GM23338 (cell line): Measurements from ENCODE around the gene CDKN1A. TPM values are rescaled to one million over a fixed set of nuclear protein-coding genes. Genes with fewer than 3 reads are reported as not detected.

Experiments used
- ATAC-seq: fragments of 200-7000 bp; cut with Tn5 transposase; 3 replicates; pipeline ENCODE4 v1.9.1; 2020
- DNase-seq: peaks from one replicate; pipeline ENCODE4 v3.0.0-alpha.2; 2015; ENCODE audit warnings: low spot score
- H2AFZ ChIP-seq: fragments of 200-600 bp; sonication (generic); 2 replicates; pipeline ENCODE4 v1.8.0; 2016; ENCODE audit warnings: antibody characterized with exemption, mild to moderate bottlenecking, moderate library complexity
- H3F3A ChIP-seq: fragments of 200-600 bp; sonication (generic); replicated peaks from 2 replicates; pipeline ENCODE4 v1.8.0; 2017; ENCODE audit warnings: antibody characterized with exemption, mixed run types, low read depth
- H3K27ac ChIP-seq: fragments of 200-600 bp; sonication (generic); 2 replicates; pipeline ENCODE4 v1.6.1; 2016; ENCODE audit warnings: low read depth
- H3K27me3 ChIP-seq: fragments of 200-600 bp; sonication (generic); 2 replicates; pipeline ENCODE4 v1.8.0; 2016; ENCODE audit warnings: mild to moderate bottlenecking, mixed run types, moderate library complexity; ENCODE audit not compliant: insufficient read depth
- H3K36me3 ChIP-seq: fragments of 200-600 bp; sonication (generic); 2 replicates; pipeline ENCODE4 v1.8.0; 2016; ENCODE audit warnings: mild to moderate bottlenecking; ENCODE audit not compliant: insufficient read depth
- H3K4me1 ChIP-seq: fragments of 200-600 bp; sonication (generic); 2 replicates; pipeline ENCODE4 v1.8.0; 2016; ENCODE audit warnings: mild to moderate bottlenecking, moderate library complexity; ENCODE audit not compliant: insufficient read depth
- H3K4me2 ChIP-seq: fragments of 200-600 bp; sonication (generic); 2 replicates; pipeline ENCODE4 v1.7.1; 2017; ENCODE audit warnings: mixed run types
- H3K4me3 ChIP-seq: fragments of 200-600 bp; sonication (generic); 2 replicates; pipeline ENCODE4 v1.6.1; 2016; ENCODE audit warnings: mixed run types
- H3K79me2 ChIP-seq: fragments of 200-600 bp; sonication (generic); replicated peaks from 2 replicates; pipeline ENCODE4 v1.8.0; 2017; ENCODE audit warnings: mild to moderate bottlenecking; ENCODE audit not compliant: insufficient read depth
- H3K9me2 ChIP-seq: fragments of 200-600 bp; sonication (generic); 2 replicates; pipeline ENCODE4 v1.8.0; 2017; ENCODE audit not compliant: insufficient read depth
- H4K20me1 ChIP-seq: fragments of 200-600 bp; sonication (generic); replicated peaks from 2 replicates; pipeline ENCODE4 v1.8.0; 2017; ENCODE audit warnings: mild to moderate bottlenecking; ENCODE audit not compliant: insufficient read depth
- H3K27ac Mint-ChIP-seq: 2 replicates; pipeline ENCODE4 v1.8.0; 2020; ENCODE audit warnings: inconsistent platforms, mild to moderate bottlenecking, moderate library complexity, mixed read lengths
- H3K27me3 Mint-ChIP-seq: 3 replicates; pipeline ENCODE4 v1.8.0; 2022; ENCODE audit warnings: low read depth, mild to moderate bottlenecking, moderate library complexity, mixed read lengths, inconsistent platforms; ENCODE audit not compliant: insufficient read depth, poor library complexity
- H3K36me3 Mint-ChIP-seq: 3 replicates; pipeline ENCODE4 v1.8.0; 2021; ENCODE audit warnings: low read depth, mild to moderate bottlenecking, inconsistent platforms, moderate library complexity, mixed read lengths
- H3K4me1 Mint-ChIP-seq: 3 replicates; pipeline ENCODE4 v1.8.0; 2020; ENCODE audit warnings: mild to moderate bottlenecking, inconsistent platforms, mixed read lengths
- H3K4me3 Mint-ChIP-seq: 3 replicates; pipeline ENCODE4 v1.8.0; 2021; ENCODE audit warnings: moderate library complexity, mild to moderate bottlenecking, inconsistent platforms, mixed read lengths
- H3K9me3 Mint-ChIP-seq: 3 replicates; pipeline ENCODE4 v1.8.0; 2020; ENCODE audit warnings: moderate library complexity, mild to moderate bottlenecking, inconsistent platforms, mixed read lengths
- CREB1 ChIP-seq: fragments of 250-450 bp; sonication (Bioruptor Pico); IDR thresholded peaks from 2 replicates; pipeline ENCODE4 v1.5.0; 2020; ENCODE audit warnings: low read depth, mild to moderate bottlenecking, moderate library complexity
- ETS1 ChIP-seq: IDR thresholded peaks from 2 replicates; pipeline ENCODE4 v1.6.1; 2016; ENCODE audit warnings: antibody characterized with exemption
- EZH2phosphoT487 ChIP-seq: fragments of 200-600 bp; sonication (generic); IDR thresholded peaks from one replicate; pipeline ENCODE4 v1.8.1; 2018; ENCODE audit warnings: antibody characterized with exemption; ENCODE audit not compliant: unreplicated experiment
- JUNB ChIP-seq: IDR thresholded peaks from one replicate; pipeline ENCODE4 v1.6.1; 2016; ENCODE audit warnings: antibody characterized with exemption; ENCODE audit not compliant: unreplicated experiment
- NANOG ChIP-seq: IDR thresholded peaks from 2 replicates; pipeline ENCODE4 v1.6.1; 2016; ENCODE audit warnings: antibody characterized with exemption, borderline replicate concordance
- STAT1 ChIP-seq: IDR thresholded peaks from one replicate; pipeline ENCODE4 v1.6.1; 2016; ENCODE audit warnings: antibody characterized with exemption; ENCODE audit not compliant: unreplicated experiment
- ZNF114 ChIP-seq: fragments of 250-450 bp; sonication (Bioruptor Pico); IDR thresholded peaks from 2 replicates; pipeline ENCODE4 v1.5.0; 2020; ENCODE audit warnings: mild to moderate bottlenecking, moderate library complexity
- ZNF331 ChIP-seq: fragments of 250-450 bp; sonication (Bioruptor Pico); IDR thresholded peaks from 2 replicates; pipeline ENCODE4 v1.5.0; 2020; ENCODE audit warnings: low read depth, mild to moderate bottlenecking, moderate library complexity
- polyA plus RNA-seq: library from polyadenylated mRNA; unstranded; fragments of >200 nt; fragmentation: Nextera tagmentation; extraction: Ambion mirVana; gene quantifications from 2 replicates; pipeline ENCODE4 v1.2.1, GENCODE V29; 2016
- total RNA-seq: library from RNA; depleted of rRNA; stranded (reverse); fragments of >200 nt; shearing (Covaris generic); gene quantifications from 2 replicates; pipeline ENCODE4 v1.2.3, GENCODE V29; 2014
- TF ChIP-seq, protein P1 (sequence below), 2 experiments: fragments of 200-600 bp in 1 of 2; sonication (generic) in 1 of 2; conservative IDR thresholded peaks; 2 replicates each; pipeline versions ENCODE4 v1.5.1 to v1.6.1; 2016 to 2017; ENCODE audit warnings: antibody characterized with exemption in 2 of 2, low read depth in 2 of 2, mild to moderate bottlenecking in 2 of 2, moderate library complexity in 1 of 2

The CDKN1A gene
- total and polyA plus RNA-seq, 2 experiments from 2014 or later: 31.5 to 45.6 TPM

GRCh38 chr6:36686668-36687513 lies 8.4 kb downstream of the CDKN1A start:
- Mint-ChIP-seq H3K4me3 (no peak overlapping the region), H3K9me3 (no peaks in the 10 kb centered on the region), H3K27me3 (peaks cover 6% of the 10 kb centered on the region), H3K27ac (no peak overlapping the region), H3K4me1 (peaks cover 10% of the 10 kb centered on the region), H3K36me3 (peaks cover 34% of the 10 kb centered on the region)
- ATAC-seq: no peak
- Histone ChIP-seq H3K27ac (no peak overlapping the region), H2AFZ (no peak overlapping the region), H3F3A (no peaks in the 10 kb centered on the region), H3K79me2 (peaks cover 17% of the 10 kb centered on the region), H3K4me3 (no peak overlapping the region), H3K9me2 (no peaks in the 10 kb centered on the region), H4K20me1 (no peaks in the 10 kb centered on the region; the same call in none of the 2 replicates), H3K27me3 (no peaks in the 10 kb centered on the region), H3K36me3 (peaks cover 17% of the 10 kb centered on the region; the same call in 1 of the 2 replicates), H3K4me1 (peaks cover 6% of the 10 kb centered on the region), H3K4me2 (no peak overlapping the region)
- TF ChIP-seq CREB1 (CRISPR knock-in tag) (no peak), JUNB (no peak), STAT1 (no peak), ZNF114 (CRISPR knock-in tag) (no peak), ETS1 (no peak), ZNF331 (CRISPR knock-in tag) (no peak), EZH2phosphoT487 (no peak)
- TF ChIP-seq, protein P1, sequence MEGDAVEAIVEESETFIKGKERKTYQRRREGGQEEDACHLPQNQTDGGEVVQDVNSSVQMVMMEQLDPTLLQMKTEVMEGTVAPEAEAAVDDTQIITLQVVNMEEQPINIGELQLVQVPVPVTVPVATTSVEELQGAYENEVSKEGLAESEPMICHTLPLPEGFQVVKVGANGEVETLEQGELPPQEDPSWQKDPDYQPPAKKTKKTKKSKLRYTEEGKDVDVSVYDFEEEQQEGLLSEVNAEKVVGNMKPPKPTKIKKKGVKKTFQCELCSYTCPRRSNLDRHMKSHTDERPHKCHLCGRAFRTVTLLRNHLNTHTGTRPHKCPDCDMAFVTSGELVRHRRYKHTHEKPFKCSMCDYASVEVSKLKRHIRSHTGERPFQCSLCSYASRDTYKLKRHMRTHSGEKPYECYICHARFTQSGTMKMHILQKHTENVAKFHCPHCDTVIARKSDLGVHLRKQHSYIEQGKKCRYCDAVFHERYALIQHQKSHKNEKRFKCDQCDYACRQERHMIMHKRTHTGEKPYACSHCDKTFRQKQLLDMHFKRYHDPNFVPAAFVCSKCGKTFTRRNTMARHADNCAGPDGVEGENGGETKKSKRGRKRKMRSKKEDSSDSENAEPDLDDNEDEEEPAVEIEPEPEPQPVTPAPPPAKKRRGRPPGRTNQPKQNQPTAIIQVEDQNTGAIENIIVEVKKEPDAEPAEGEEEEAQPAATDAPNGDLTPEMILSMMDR (conservative IDR thresholded peaks at IDR 0.05; ENCODE audit: low read depth in 2 of 2): no peak
- no peak for DNase-seq

- ATAC-seq: no peak
Observed at GRCh38 chr6:36688063-36688738, 9.7 kb downstream of the CDKN1A start.

More at GRCh38 chr6:36688063-36688738, 9.7 kb downstream of the CDKN1A start:
- Mint-ChIP-seq H3K27ac (no peak overlapping the region), H3K9me3 (no peaks in the 10 kb centered on the region), H3K36me3 (peaks cover 34% of the 10 kb centered on the region), H3K4me3 (no peak overlapping the region), H3K27me3 (peaks cover 6% of the 10 kb centered on the region), H3K4me1 (no peaks in the 10 kb centered on the region)
- Histone ChIP-seq H3K9me2 (no peaks in the 10 kb centered on the region), H3F3A (no peaks in the 10 kb centered on the region), H4K20me1 (no peaks in the 10 kb centered on the region; the same call in none of the 2 replicates), H3K36me3 (peaks cover 15% of the 10 kb centered on the region; the same call in 1 of the 2 replicates), H3K4me3 (no peak overlapping the region), H3K4me2 (no peak overlapping the region), H3K27me3 (no peaks in the 10 kb centered on the region), H3K79me2 (peaks cover 4% of the 10 kb centered on the region), H2AFZ (no peak overlapping the region), H3K4me1 (no peaks in the 10 kb centered on the region), H3K27ac (no peak overlapping the region)
- TF ChIP-seq ZNF114 (CRISPR knock-in tag) (no peak), EZH2phosphoT487 (no peak), ETS1 (no peak), ZNF331 (CRISPR knock-in tag) (no peak), NANOG (no peak)
- TF ChIP-seq, protein P1 (conservative IDR thresholded peaks at IDR 0.05; ENCODE audit: low read depth in 2 of 2): no peak
- DNase-seq: no peak
